CD14-positive monocyte (primary cell): ENCODE results near the gene AP1S2. TPM values are rescaled to one million over a fixed set of nuclear protein-coding genes. Genes with fewer than 3 reads are reported as not detected.

Experiments used
- DNase-seq, 3 donors: peaks; one replicate each; pipeline ENCODE4 v3.0.0-alpha.2; 2011 to 2022
- H2AFZ ChIP-seq: 2 replicates; pipeline ENCODE4 v1.6.0; 2012; ENCODE audit warnings: mild to moderate bottlenecking, low read depth, low read length, inconsistent platforms; ENCODE audit not compliant: insufficient read depth, poor library complexity, severe bottlenecking
- H3K27ac ChIP-seq, 2 donors: 1 replicate in 1 of 2; 2 replicates in 1 of 2; pipeline ENCODE4 v1.5.1; 2012 to 2013; ENCODE audit warnings: low read length in 2 of 2, control low read depth in 1 of 2, inconsistent platforms in 1 of 2, low read depth in 1 of 2, mild to moderate bottlenecking in 1 of 2
- H3K27me3 ChIP-seq, 2 donors: one replicate each; pipeline versions ENCODE4 v1.6.0 to v1.6.1; 2011 to 2013; ENCODE audit warnings: low read length in 2 of 2; ENCODE audit not compliant: control insufficient read depth in 2 of 2, insufficient read depth in 2 of 2
- H3K36me3 ChIP-seq, 2 donors: replicated peaks in 1 of 2; 1 replicate in 1 of 2; 2 replicates in 1 of 2; pipeline versions ENCODE4 v1.5.1 to v1.6.1; 2012 to 2013; ENCODE audit warnings: low read length in 2 of 2, control low read depth in 1 of 2, inconsistent platforms in 1 of 2, mild to moderate bottlenecking in 1 of 2; ENCODE audit not compliant: insufficient read depth in 2 of 2, control insufficient read depth in 1 of 2
- H3K4me1 ChIP-seq, 2 donors: 1 replicate in 1 of 2; 2 replicates in 1 of 2; pipeline versions ENCODE4 v1.5.1 to v1.6.1; 2012 to 2013; ENCODE audit warnings: low read length in 2 of 2, control low read depth in 1 of 2, inconsistent platforms in 1 of 2, mild to moderate bottlenecking in 1 of 2, moderate library complexity in 1 of 2; ENCODE audit not compliant: insufficient read depth in 2 of 2, control insufficient read depth in 1 of 2
- H3K4me2 ChIP-seq: replicated peaks from 2 replicates; pipeline ENCODE3; 2012; ENCODE audit warnings: low read length, moderate library complexity, mild to moderate bottlenecking; ENCODE audit not compliant: poor library complexity, severe bottlenecking; ENCODE audit errors: extremely low read depth
- H3K4me3 ChIP-seq, 3 experiments: fragments of 200-600 bp in 1 of 3; sonication (generic) in 1 of 3; replicated peaks in 1 of 3; 1 replicate in 2 of 3; 2 replicates in 1 of 3; pipeline ENCODE4 v1.5.1; 2011 to 2013; ENCODE audit warnings: low read length in 3 of 3, mild to moderate bottlenecking in 3 of 3, control low read depth in 2 of 3, low read depth in 2 of 3, inconsistent platforms in 1 of 3, moderate library complexity in 1 of 3
- H3K79me2 ChIP-seq: 2 replicates; pipeline ENCODE4 v1.6.0; 2012; ENCODE audit warnings: mild to moderate bottlenecking, control low read depth, inconsistent platforms, low read length, moderate library complexity; ENCODE audit not compliant: insufficient read depth
- H3K9ac ChIP-seq: 2 replicates; pipeline ENCODE4 v1.6.0; 2017; ENCODE audit warnings: low read length, mild to moderate bottlenecking; ENCODE audit not compliant: insufficient read depth, poor library complexity, severe bottlenecking
- H3K9me3 ChIP-seq, 2 donors: replicated peaks in 1 of 2; 1 replicate in 1 of 2; 2 replicates in 1 of 2; pipeline versions ENCODE4 v1.5.1 to v1.6.1; 2012 to 2013; ENCODE audit warnings: low read length in 2 of 2, control low read depth in 1 of 2; ENCODE audit not compliant: control insufficient read depth in 1 of 2, insufficient read depth in 1 of 2
- H4K20me1 ChIP-seq: 2 replicates; pipeline ENCODE4 v1.6.0; 2012; ENCODE audit warnings: mild to moderate bottlenecking, low read length, control low read depth, moderate library complexity; ENCODE audit not compliant: insufficient read depth
- H3K27ac Mint-ChIP-seq, 7 donors: one replicate each; pipeline ENCODE4 v1.8.0; 2020; ENCODE audit warnings: mild to moderate bottlenecking in 7 of 7, mixed read lengths in 7 of 7, moderate library complexity in 6 of 7, inconsistent platforms in 2 of 7
- H3K27me3 Mint-ChIP-seq, 3 donors: one replicate each; pipeline ENCODE4 v1.8.0; 2021 to 2022; ENCODE audit warnings: low read depth in 3 of 3, mild to moderate bottlenecking in 3 of 3, mixed read lengths in 3 of 3, moderate library complexity in 3 of 3, inconsistent platforms in 1 of 3
- H3K36me3 Mint-ChIP-seq, 2 donors: one replicate each; pipeline ENCODE4 v1.8.0; 2020; ENCODE audit warnings: mixed read lengths in 2 of 2, inconsistent platforms in 1 of 2, mild to moderate bottlenecking in 1 of 2
- H3K4me1 Mint-ChIP-seq: one replicate; pipeline ENCODE4 v1.8.0; 2020; ENCODE audit warnings: mild to moderate bottlenecking, mixed read lengths
- H3K4me3 Mint-ChIP-seq, 2 donors: one replicate each; pipeline ENCODE4 v1.8.0; 2020; ENCODE audit warnings: mild to moderate bottlenecking in 2 of 2, mixed read lengths in 2 of 2, moderate library complexity in 1 of 2
- H3K9me3 Mint-ChIP-seq, 7 donors: one replicate each; pipeline ENCODE4 v1.8.0; 2020 to 2022; ENCODE audit warnings: mixed read lengths in 7 of 7, mild to moderate bottlenecking in 6 of 7, moderate library complexity in 6 of 7, inconsistent platforms in 2 of 7
- WGBS: methylation state at CpG from one replicate; pipeline ENCODE4 v1.1.5; 2013; ENCODE audit warnings: missing lambda C conversion rate; ENCODE audit not compliant: insufficient coverage; 5-methylcytosine and 5-hydroxymethylcytosine counted together
- intact Hi-C, 2 donors: fragments of 100-400 bp; cut with micrococcal nuclease; formaldehyde crosslinking; loops; one replicate each; pipeline versions ENCODE4 v1.15.0 to v1.15.1; 2023
- polyA plus RNA-seq, 3 donors: library from polyadenylated mRNA; depleted of rRNA in 1 of 3; unstranded in 2 of 3; stranded (reverse) in 1 of 3; fragments of 300-500 nt in 2 of 3; fragments of >200 nt in 1 of 3; fragmentation: Illumina TruSeq in 2 of 3; gene quantifications; 1 replicate in 2 of 3; 2 replicates in 1 of 3; pipeline ENCODE4 v1.2.3, GENCODE V29; 2012 to 2021
- TF ChIP-seq, protein P1 (sequence below): fragments of 200-600 bp; IDR thresholded peaks from one replicate; pipeline ENCODE4 v1.8.0; 2022; ENCODE audit warnings: antibody characterized with exemption, mild to moderate bottlenecking

AP1S2 gene
- polyA plus RNA-seq, 3 donors = 155 to 851 (median 806) TPM

- Histone ChIP-seq H3K79me2 (peaks cover 96% of the 10 kb centered on the region), H3K36me3 (peaks cover 55 to 90% of the 10 kb centered on the region in 2 donors), H3K9me3 (no peaks in the 10 kb centered on the region), H3K27me3 (peaks cover 0 to 24% of the 10 kb centered on the region in 2 donors), H4K20me1 (peaks cover 94% of the 10 kb centered on the region), H3K27ac (peak overlapping the region in 1 of 2 donors; percentile 32), H3K4me1 (peaks cover 0 to 9% of the 10 kb centered on the region in 2 donors), H3K4me2 (no peak overlapping the region), H2AFZ (no peak overlapping the region), H3K4me3 (no peak overlapping the region), H3K9ac (no peak overlapping the region)
- peaks cover 44 to 94% of the 10 kb centered on the region in 2 donors for H3K36me3 Mint-ChIP-seq
- H3K4me1 Mint-ChIP-seq = peaks cover 13% of the 10 kb centered on the region
- DNase-seq = no peak
- TF ChIP-seq, protein P1, sequence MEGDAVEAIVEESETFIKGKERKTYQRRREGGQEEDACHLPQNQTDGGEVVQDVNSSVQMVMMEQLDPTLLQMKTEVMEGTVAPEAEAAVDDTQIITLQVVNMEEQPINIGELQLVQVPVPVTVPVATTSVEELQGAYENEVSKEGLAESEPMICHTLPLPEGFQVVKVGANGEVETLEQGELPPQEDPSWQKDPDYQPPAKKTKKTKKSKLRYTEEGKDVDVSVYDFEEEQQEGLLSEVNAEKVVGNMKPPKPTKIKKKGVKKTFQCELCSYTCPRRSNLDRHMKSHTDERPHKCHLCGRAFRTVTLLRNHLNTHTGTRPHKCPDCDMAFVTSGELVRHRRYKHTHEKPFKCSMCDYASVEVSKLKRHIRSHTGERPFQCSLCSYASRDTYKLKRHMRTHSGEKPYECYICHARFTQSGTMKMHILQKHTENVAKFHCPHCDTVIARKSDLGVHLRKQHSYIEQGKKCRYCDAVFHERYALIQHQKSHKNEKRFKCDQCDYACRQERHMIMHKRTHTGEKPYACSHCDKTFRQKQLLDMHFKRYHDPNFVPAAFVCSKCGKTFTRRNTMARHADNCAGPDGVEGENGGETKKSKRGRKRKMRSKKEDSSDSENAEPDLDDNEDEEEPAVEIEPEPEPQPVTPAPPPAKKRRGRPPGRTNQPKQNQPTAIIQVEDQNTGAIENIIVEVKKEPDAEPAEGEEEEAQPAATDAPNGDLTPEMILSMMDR = no peak
- peaks cover 0 to 33% (median 0%) of the 10 kb centered on the region in 3 donors for H3K27me3 Mint-ChIP-seq
- no CpG with 5 or more reads among the region's 2 CpGs for WGBS
- H3K4me3 Mint-ChIP-seq = no peak overlapping the region
- peak overlapping the region in 2 of 7 donors; percentile 2 to 32 for H3K27ac Mint-ChIP-seq
- H3K9me3 Mint-ChIP-seq = peaks cover 0 to 4% (median 0%) of the 10 kb centered on the region in 7 donors
- intact Hi-C loops = no loop called here
Observed at GRCh38 chrX:15841853-15842516, 12.6 kb downstream of the AP1S2 start.

- H3K36me3 ChIP-seq = peaks cover 36 to 77% of the 10 kb centered on the region in 2 donors
- peaks cover 24 to 88% of the 10 kb centered on the region in 2 donors for H3K36me3 Mint-ChIP-seq
- H3K9me3 Mint-ChIP-seq = peaks cover 0 to under 1% (median 0%) of the 10 kb centered on the region in 7 donors
- H3K4me1 ChIP-seq = no peaks in the 10 kb centered on the region
- peaks cover 0 to 22% (median 0%) of the 10 kb centered on the region in 3 donors for H3K27me3 Mint-ChIP-seq
- intact Hi-C loops = no loop called here
- DNase-seq = peak in 1 of 3 donors; percentile 7
- no peak overlapping the region for H3K4me2 ChIP-seq
- no peak overlapping the region for H3K27ac Mint-ChIP-seq
- H2AFZ ChIP-seq = no peak overlapping the region
- no peak overlapping the region for H3K4me3 Mint-ChIP-seq
- TF ChIP-seq, protein P1 = peak; percentile 24
- H3K4me1 Mint-ChIP-seq = peaks cover 7% of the 10 kb centered on the region
- H3K79me2 ChIP-seq = peaks cover 91% of the 10 kb centered on the region
- H3K9ac ChIP-seq = no peak overlapping the region
- peaks cover 90% of the 10 kb centered on the region for H4K20me1 ChIP-seq
- peaks cover 0 to 12% of the 10 kb centered on the region in 2 donors for H3K27me3 ChIP-seq
- no peak overlapping the region for H3K4me3 ChIP-seq
- no peak overlapping the region for H3K27ac ChIP-seq
- no CpG with 5 or more reads among the region's 3 CpGs for WGBS
- no peaks in the 10 kb centered on the region for H3K9me3 ChIP-seq
Observed at GRCh38 chrX:15838017-15838416, 16.6 kb downstream of the AP1S2 start.
